ENCODE results near the gene PRRT1. TPM values are rescaled to one million over a fixed set of nuclear protein-coding genes. Genes with fewer than 3 reads are reported as not detected.

PRRT1 gene
- total RNA-seq, 1 experiment from 2014 or later = 1.9 TPM

- no peaks in the 10 kb centered on the region; a peak in 1 of 5 replicates for H3K9me3 Mint-ChIP-seq
- WGBS (ENCODE audit: extremely low coverage, insufficient read length, low lambda C conversion rate) = no CpG with 5 or more reads among the region's 15 CpGs
These were observed 40.2 kb upstream of the PRRT1 start for GRCh38 chr6:32191696-32192607.

More at GRCh38 chr6:32191696-32192607, 40.2 kb upstream of the PRRT1 start:
- no peak overlapping the region for H3K18ac ChIP-seq (ENCODE audit: insufficient read length, low read depth, low read length)
- H3K79me2 ChIP-seq (ENCODE audit: insufficient read depth, low read length) = no peaks in the 10 kb centered on the region
- no peak overlapping the region for H2BK20ac ChIP-seq (ENCODE audit: low read depth, low read length, poor library complexity, severe bottlenecking)
- H3K9me3 ChIP-seq (ENCODE audit: control insufficient read depth, low read depth, low read length) = no peaks in the 10 kb centered on the region
- H3K4me1 ChIP-seq (ENCODE audit: insufficient read depth, low read length) = peaks cover 7% of the 10 kb centered on the region
- no peak overlapping the region for H4K91ac ChIP-seq (ENCODE audit: insufficient read length, low read depth, low read length)
- H2BK15ac ChIP-seq (ENCODE audit: low read depth, low read length) = no peak overlapping the region
- no peak overlapping the region for H2AFZ ChIP-seq (ENCODE audit: low read length)
- Mint-ChIP-seq H3K27ac (peak overlapping the region; percentile 39 to 74 (median 40); a peak in 6 of 7 replicates), H3K4me1 (peaks cover 54 to 59% of the 10 kb centered on the region in 2 experiments), H3K27me3 (ENCODE audit: low read depth) (no peaks in the 10 kb centered on the region), H3K36me3 (ENCODE audit: insufficient read depth in 1 of 3, low read depth in 3 of 3) (peaks cover 7 to 21% (median 18%) of the 10 kb centered on the region in 3 experiments; a peak in 6 of 7 replicates), H3K4me3 (peak overlapping the region; percentile 22 to 44; a peak in 3 of 5 replicates)
- no peak overlapping the region for H2AK5ac ChIP-seq (ENCODE audit: insufficient read length, low read length)
- H3K14ac ChIP-seq (ENCODE audit: insufficient read depth, low read length) = no peak overlapping the region; the same call in 1 of the 2 replicates
- no peak overlapping the region for H4K5ac ChIP-seq (ENCODE audit: insufficient read length, low read depth, low read length)
- H3K27ac ChIP-seq (ENCODE audit: insufficient read length, low read depth, low read length) = no peak overlapping the region
- no peaks in the 10 kb centered on the region for H4K20me1 ChIP-seq (ENCODE audit: control insufficient read depth, insufficient read depth, insufficient read length)
- no peak overlapping the region for H4K8ac ChIP-seq (replicated peaks; ENCODE audit: insufficient read length, low read depth, low read length)
- H3K4ac ChIP-seq (ENCODE audit: low read depth, low read length) = no peak overlapping the region
- no peak overlapping the region for H3T11ph ChIP-seq (ENCODE audit: low read length)
- H3K9ac ChIP-seq (ENCODE audit: extremely low read depth, insufficient read length, low read length) = no peak overlapping the region
- no peak overlapping the region for H2BK120ac ChIP-seq (ENCODE audit: low read depth, low read length, poor library complexity, severe bottlenecking)
- H3K79me1 ChIP-seq (ENCODE audit: insufficient read depth, low read depth, low read length, poor library complexity, severe bottlenecking) = no peaks in the 10 kb centered on the region
- no peaks in the 10 kb centered on the region for H3K27me3 ChIP-seq (ENCODE audit: insufficient read depth, low read length)
- H3K56ac ChIP-seq (ENCODE audit: insufficient read length, low read depth, low read length) = no peak overlapping the region
- H3K23me2 ChIP-seq (ENCODE audit: insufficient read length, low read depth, low read length, poor library complexity, severe bottlenecking) = peaks cover 17% of the 10 kb centered on the region
- no peak for TF ChIP-seq CTCF (conservative IDR thresholded peaks at IDR 0.05)
- no peak overlapping the region for H3K23ac ChIP-seq (ENCODE audit: insufficient read length, low read depth, low read length)
- no peak overlapping the region for H2BK12ac ChIP-seq (ENCODE audit: insufficient read length, low read depth, low read length)
- no peak overlapping the region for H3K4me2 ChIP-seq (ENCODE audit: insufficient read depth, insufficient read length, low read length)
- peak; percentile 24 for DNase-seq
- no peak overlapping the region for H2BK5ac ChIP-seq (ENCODE audit: insufficient read length, low read length)

Measured in H9 (cell line).